MM.1S (cell line): ENCODE data around the gene HECTD4.

Experiments
- CTCF ChIP-seq: fragments of 300-600 bp; sonication (generic); IDR thresholded peaks from 2 replicates; pipeline ENCODE4 v1.5.1; 2016; ENCODE audit warnings: antibody characterized with exemption, low read length, mixed read lengths
- EZH2phosphoT487 ChIP-seq: fragments of 300-600 bp; sonication (generic); IDR thresholded peaks from 2 replicates; pipeline ENCODE4 v1.6.1; 2018; ENCODE audit warnings: antibody characterized with exemption, low read length

GRCh38 chr12:112346194-112346593 lies 36.0 kb downstream of the HECTD4 start:
- TF ChIP-seq CTCF (no peak), EZH2phosphoT487 (no peak)
